NCI-H2196 (cell line): ENCODE data around the gene RGS6.
"Not testable (repeated sequence)": the region's sequence is repeated elsewhere in the genome, so short reads cannot be mapped to it uniquely, and the experiment has no call there.

Experiments
- DNase-seq: peaks from one replicate; lab custom pipeline; 2025; ENCODE audit not compliant: unreplicated experiment; lab: John Stamatoyannopoulos, UW

Gene RGS6

GRCh38 chr14:71932229-71932981 is at the start of gene RGS6:
RGS6 (plus strand) TSS chr14:71932429.
- no peak for DNase-seq

- DNase-seq = no peak
These were observed 49.1 kb upstream of the RGS6 start for GRCh38 chr14:71883094-71883493.

- no peak for DNase-seq
These were observed 46.9 kb upstream of the RGS6 start for GRCh38 chr14:71885301-71885700.

GRCh38 chr14:71887802-71888201 is 44.4 kb upstream of the RGS6 start:
- DNase-seq = not testable (repeated sequence)

GRCh38 chr14:71890541-71890940 is 41.7 kb upstream of the RGS6 start:
- no peak for DNase-seq

- DNase-seq = no peak
These were observed 41.0 kb upstream of the RGS6 start for GRCh38 chr14:71891185-71891584.

- DNase-seq = no peak
These were observed 40.3 kb upstream of the RGS6 start for GRCh38 chr14:71891970-71892369.

- no peak for DNase-seq
These were observed 27.2 kb upstream of the RGS6 start for GRCh38 chr14:71905031-71905430.

- DNase-seq = no peak
These were observed 26.4 kb upstream of the RGS6 start for GRCh38 chr14:71905860-71906259.

- DNase-seq = no peak
These were observed 24.3 kb upstream of the RGS6 start for GRCh38 chr14:71907793-71908515.

- DNase-seq = no peak
These were observed 20.6 kb upstream of the RGS6 start for GRCh38 chr14:71911669-71912068.

- DNase-seq = no peak
These were observed 18.9 kb upstream of the RGS6 start for GRCh38 chr14:71913342-71913741.

GRCh38 chr14:71918955-71919354 is 13.3 kb upstream of the RGS6 start:
- no peak for DNase-seq

GRCh38 chr14:71923513-71923912 is 8.7 kb upstream of the RGS6 start:
- DNase-seq = no peak

GRCh38 chr14:71931492-71932228 is 569 bp upstream of the RGS6 start:
- DNase-seq = no peak

- DNase-seq = no peak
These were observed 865 bp downstream of the RGS6 start for GRCh38 chr14:71933001-71933587.

GRCh38 chr14:71938273-71938672 is 6.0 kb downstream of the RGS6 start:
- not testable (repeated sequence) for DNase-seq

GRCh38 chr14:71939344-71939743 is 7.1 kb downstream of the RGS6 start:
- not testable (repeated sequence) for DNase-seq

- not testable (repeated sequence) for DNase-seq
These were observed 8.3 kb downstream of the RGS6 start for GRCh38 chr14:71940500-71940899.

GRCh38 chr14:71941616-71942015 is 9.4 kb downstream of the RGS6 start:
- DNase-seq = not testable (repeated sequence)

- no peak for DNase-seq
These were observed 10.9 kb downstream of the RGS6 start for GRCh38 chr14:71942904-71943694.
